Activated T-cell treated with anti-CD3 and anti-CD28 coated beads, Interleukin-2, amount 50 U/mL, for 48 hours (primary cell): ENCODE data around the gene EPS8L2.

Source experiments
- DNase-seq, 2 experiments: peaks; one replicate each; pipeline ENCODE4 v3.0.0-alpha.2; 2020

Gene EPS8L2

DNA sequence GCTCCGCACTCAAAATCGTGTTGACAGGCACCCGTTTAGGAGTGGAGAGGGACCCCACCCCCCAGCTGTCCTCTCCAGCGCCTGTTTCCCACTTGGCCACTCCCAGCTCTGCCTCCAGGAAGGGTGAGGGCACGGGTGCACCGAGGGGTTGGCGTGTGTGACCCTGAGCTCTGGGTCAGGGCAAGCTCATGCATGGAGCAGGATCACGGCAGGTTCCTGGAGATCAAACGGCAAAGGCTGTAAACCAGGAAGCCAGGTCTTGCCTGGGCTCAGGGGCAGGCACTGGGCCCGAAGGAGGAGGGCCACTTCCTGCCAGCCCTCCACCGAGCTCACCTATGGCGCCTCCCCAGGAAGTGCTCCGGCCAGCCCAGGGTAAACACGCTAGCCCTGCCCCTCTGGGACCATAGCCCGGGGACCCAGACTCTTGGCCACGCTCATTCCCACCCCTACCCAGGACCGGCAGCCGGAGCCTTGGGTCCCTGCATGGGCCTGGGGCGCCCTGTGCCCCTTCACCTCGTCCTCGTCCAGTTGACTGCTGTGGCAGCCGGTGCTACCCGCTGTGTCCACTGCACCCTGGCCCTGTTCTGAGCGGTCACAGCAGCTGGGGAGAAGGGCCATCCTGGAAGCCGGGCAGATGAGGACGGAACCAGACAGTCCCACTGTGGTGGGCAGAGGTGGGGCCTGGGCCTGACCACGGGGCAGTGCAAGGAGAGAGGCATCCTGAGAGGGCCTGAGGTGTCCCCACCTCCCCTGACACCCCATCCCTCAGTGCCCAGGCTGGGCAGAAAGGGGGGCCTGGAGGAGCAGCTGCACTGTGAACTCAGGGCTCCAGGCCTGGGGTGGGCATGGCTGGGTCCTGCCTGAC, 1.0 kb upstream of the EPS8L2 start:
- no peak for DNase-seq

DNA sequence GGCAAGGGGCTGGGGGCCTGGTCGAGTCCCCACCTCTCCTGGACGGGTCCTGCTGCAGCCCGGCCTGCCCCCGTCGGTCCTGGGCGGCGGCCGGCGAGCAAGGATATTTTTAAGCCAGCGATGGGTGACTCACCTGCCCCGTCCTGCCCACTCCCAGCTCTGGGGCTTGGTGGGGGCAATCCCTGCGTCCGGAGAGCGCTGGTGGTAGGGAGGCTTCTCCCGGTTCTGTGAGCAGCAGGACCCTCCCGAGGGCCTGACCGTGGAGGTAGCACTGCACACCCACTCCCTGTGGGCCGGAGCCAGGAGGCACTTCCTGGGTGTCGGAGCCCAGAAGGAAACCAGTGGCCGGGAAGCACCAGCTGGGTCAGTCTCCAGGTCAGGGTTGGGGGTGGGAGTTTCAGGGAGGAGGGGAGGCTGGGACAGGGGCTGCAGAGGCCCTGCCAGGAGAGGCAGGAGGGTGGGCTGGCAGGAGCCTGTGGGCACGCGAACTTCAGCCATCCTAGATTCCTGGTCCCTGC, 467 bp downstream of the EPS8L2 start:
- no peak for DNase-seq

- DNase-seq: no peak
Measured at GRCh38 chr11:706957-707816, 1.2 kb downstream of the EPS8L2 start.

DNA sequence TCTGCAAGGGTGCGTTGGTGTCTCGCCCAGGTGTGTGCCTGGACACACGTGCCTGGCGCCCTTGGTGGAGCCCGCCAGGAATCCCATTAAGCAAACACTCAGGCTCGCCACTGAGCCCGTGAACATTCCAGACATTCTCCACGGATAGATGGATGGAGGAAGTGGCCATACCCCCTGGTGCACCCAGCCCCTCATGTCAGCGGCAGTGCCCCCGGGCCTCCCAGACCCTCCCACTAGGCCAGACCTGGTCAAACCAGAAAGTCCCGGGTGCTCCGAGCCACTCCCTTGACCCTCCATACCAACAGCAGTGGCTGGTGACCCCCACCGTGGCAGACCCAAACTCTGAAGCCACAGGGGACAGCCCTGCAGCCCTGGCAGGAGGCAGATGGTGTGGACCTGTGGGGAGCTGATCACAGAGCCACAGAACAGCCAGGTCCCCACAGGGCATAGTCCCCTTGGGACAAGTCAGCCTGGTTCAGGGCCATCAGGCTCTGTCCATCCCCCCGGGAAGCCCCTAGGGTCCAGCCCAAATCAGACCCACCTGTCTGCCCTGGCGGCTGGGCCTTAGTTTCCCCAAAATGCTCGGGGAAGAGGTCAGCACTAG, 1.9 kb downstream of the EPS8L2 start:
- no peak for DNase-seq

- no peak for DNase-seq
Measured at GRCh38 chr11:708511-708910, 2.5 kb downstream of the EPS8L2 start.

GRCh38 chr11:709109-709997, 3.3 kb downstream of the EPS8L2 start:
- DNase-seq: no peak

GRCh38 chr11:714436-714835, 8.4 kb downstream of the EPS8L2 start:
- DNase-seq: no peak

DNA sequence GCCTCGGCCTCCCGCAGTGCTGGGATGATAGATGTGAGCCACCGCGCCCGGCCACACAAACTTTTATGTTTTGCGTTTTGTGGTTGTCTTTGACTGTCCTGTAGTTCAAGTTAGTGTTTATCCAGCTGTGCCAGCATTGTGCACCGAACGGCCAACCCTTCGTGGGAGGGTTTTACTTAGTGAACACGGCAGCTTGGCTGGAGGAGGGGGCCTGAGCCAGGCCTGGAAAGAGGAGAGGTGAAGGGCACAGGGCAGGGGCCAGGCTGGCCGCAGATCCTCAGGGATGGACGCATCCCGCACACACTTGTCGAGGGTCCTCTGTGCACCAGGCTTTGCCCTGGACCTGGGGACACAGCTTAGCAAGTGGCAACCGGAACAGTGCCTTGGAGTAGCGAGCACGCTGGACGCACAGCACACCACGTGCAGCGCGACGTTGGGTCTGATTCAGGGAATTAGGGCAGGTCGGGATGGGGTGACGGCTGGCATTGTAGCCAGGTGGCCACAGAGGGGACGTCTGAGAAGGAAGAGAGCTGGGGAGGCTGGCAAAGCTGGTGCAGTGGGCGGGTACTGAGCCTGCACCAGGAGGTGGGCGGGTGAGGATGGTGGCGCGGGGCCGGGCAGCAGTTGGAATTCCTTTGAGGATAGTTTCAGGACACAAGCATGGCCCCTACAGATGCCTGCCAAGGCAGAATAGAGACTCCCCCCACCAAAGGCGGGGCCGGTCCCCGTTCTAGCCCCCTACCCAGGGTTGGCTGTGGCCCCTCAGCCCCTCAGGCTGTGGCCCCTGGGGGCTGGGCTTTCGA, 13.4 kb downstream of the EPS8L2 start:
- DNase-seq: no peak

- no peak for DNase-seq
Measured at GRCh38 chr11:720017-720641, 14.1 kb downstream of the EPS8L2 start.

- peak; percentile 54 to 66 for DNase-seq
Measured at GRCh38 chr11:720642-721246, 14.7 kb downstream of the EPS8L2 start.

DNA sequence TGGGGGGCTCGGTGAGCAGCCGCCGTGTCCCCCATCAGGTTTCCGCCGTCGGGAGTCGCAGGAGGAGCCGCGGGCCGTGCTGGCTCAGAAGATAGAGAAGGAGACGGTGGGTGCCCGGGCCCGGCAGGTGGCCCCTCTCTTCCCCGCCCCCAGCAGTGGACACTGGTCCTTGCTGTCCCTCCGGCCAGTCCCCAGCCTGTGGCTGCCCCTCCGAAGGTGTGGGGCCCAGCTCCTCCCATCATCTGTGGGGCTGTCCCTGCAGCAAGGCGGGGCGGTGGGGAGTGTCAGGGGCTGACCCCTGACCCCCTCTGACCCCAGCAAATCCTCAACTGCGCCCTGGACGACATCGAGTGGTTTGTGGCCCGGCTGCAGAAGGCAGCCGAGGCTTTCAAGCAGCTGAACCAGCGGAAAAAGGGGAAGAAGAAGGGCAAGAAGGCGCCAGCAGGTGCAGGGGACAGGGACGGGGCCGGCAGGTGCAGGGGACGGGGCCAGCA, 15.3 kb downstream of the EPS8L2 start:
- no peak for DNase-seq

GRCh38 chr11:721741-722345, 15.8 kb downstream of the EPS8L2 start:
- DNase-seq: peak; percentile 65 to 67

DNA sequence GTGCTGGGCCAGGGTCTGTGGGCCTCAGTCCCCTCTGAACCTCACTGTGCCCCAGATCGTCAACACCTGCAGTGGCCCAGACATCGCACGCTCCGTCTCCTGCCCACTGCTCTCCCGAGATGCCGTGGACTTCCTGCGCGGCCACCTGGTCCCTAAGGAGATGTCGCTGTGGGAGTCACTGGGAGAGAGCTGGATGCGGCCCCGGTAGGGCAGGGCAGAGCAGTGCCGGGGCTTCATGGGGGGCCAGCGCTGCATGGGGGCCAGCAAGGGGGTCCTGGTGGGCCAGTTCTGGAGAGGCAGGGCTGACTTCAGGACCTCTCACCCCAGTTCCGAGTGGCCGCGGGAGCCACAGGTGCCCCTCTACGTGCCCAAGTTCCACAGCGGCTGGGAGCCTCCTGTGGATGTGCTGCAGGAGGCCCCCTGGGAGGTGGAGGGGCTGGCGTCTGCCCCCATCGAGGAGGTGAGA, 16.3 kb downstream of the EPS8L2 start:
- no peak for DNase-seq

DNA sequence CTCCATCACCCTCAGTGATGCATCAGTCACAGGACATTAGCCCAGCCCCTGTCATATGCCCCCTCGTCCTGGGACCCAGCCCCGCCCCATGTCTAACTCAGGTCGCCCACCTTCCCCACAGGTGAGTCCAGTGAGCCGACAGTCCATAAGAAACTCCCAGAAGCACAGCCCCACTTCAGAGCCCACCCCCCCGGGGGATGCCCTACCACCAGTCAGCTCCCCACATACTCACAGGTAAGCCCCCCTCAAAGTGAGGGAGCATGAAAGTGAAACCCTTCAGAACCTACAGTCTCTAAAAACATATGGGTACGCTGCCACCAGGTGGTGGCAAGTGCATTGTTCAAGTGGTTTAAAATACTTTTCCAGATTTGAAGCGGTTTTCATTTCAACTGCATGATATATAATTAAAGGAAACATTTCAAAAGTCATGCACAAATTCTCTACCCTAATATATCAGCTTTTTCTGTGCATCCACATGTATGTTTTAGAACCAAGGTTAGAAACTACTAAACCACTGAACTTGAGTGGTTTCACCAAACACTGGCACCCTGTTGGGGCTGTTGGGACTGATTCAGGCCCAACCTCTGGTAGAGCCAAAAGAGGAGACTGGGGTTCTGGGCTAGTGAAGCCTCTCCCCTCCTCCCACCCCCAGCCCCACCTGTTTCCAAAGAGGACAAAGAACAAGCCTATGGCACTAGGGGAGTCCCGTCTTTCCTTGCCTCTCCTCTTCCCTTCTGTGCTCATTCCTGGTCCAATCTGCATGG, 17.3 kb downstream of the EPS8L2 start:
- DNase-seq: peak; percentile 63 to 64

- DNase-seq: peak in 1 of 2 experiments; percentile 35
Measured at GRCh38 chr11:724049-724777, 18.2 kb downstream of the EPS8L2 start.

DNA sequence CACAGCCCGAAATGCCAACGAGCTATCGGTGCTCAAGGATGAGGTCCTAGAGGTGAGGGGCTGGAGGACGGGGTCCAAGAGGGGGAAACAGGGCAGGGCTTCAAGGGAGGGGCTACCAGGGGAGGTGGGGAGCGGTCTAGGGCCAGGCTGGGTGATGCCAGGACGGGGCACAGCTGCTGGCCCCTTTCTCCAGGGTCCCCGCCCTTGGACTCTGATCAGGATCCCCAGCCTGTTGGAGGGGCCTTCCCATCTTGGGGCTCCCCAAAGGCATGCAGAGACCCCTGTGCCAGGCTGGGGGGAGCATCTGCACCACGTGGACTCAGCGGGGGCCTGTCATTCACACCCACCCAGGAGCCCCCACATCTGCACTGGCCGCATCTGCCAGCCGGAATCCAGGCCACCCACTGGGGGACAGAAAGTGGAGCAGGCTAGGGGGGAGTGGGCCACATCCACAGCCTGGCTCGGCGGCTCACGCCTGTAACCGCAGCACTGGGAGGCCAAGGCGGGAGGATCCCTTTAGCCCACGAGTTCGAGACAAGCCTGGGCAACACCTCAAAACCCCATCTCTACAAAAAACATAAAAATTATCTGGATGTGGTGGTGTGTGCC, 18.9 kb downstream of the EPS8L2 start:
- no peak for DNase-seq

DNA sequence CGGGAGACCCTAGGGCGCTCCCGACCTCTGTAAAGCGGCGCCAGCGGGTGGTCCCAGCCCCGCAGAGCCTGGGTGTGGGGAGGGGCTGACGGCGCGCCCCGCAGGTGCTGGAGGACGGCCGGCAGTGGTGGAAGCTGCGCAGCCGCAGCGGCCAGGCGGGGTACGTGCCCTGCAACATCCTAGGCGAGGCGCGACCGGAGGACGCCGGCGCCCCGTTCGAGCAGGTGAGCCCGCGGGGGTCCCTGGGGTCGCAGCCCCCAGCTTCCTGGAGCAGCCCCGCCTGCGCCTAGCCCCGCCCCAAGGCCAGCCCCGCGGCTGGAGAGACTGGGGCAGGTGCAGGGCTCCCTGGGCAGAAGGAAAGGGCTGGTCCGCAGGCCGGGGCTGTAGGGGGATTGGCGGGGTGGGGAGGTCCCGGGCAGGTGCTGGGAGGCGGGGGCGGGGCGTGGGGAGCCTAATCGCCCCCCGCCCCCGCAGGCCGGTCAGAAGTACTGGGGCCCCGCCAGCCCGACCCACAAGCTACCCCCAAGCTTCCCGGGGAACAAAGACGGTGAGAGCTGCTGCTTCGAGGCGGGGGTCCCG, 19.7 kb downstream of the EPS8L2 start:
- no peak for DNase-seq
